OCI-LY1 (cell line): Measurements from ENCODE around the gene GTSF1L.

ENCODE experiments used
- H2AFZ ChIP-seq: fragments of 200-600 bp; sonication (generic), shearing (Covaris generic); 2 replicates; pipeline ENCODE4 v1.6.0; 2014; ENCODE audit warnings: antibody characterized with exemption, mild to moderate bottlenecking, low read length
- H3F3A ChIP-seq: fragments of 200-600 bp; sonication (generic), shearing (Covaris generic); 2 replicates; pipeline ENCODE4 v1.6.0; 2014; ENCODE audit warnings: mild to moderate bottlenecking, antibody characterized with exemption, low read length, moderate library complexity; ENCODE audit not compliant: insufficient read depth
- H3K27ac ChIP-seq: fragments of 200-600 bp; sonication (generic); 2 replicates; pipeline ENCODE4 v1.5.1; 2014; ENCODE audit warnings: low read length, mixed run types, mild to moderate bottlenecking, low read depth; ENCODE audit not compliant: poor library complexity, severe bottlenecking
- H3K27me3 ChIP-seq: fragments of 200-600 bp; sonication (generic); 2 replicates; pipeline ENCODE4 v1.6.0; 2014; ENCODE audit warnings: antibody characterized with exemption, mild to moderate bottlenecking, low read length, moderate library complexity; ENCODE audit not compliant: insufficient read depth
- H3K36me3 ChIP-seq: fragments of 200-600 bp; sonication (generic); 2 replicates; pipeline ENCODE4 v1.6.1; 2014; ENCODE audit warnings: mild to moderate bottlenecking, antibody characterized with exemption, low read length, moderate library complexity, mixed read lengths; ENCODE audit not compliant: insufficient read depth
- H3K4me1 ChIP-seq: fragments of 200-600 bp; sonication (generic); 2 replicates; pipeline ENCODE4 v1.5.1; 2014; ENCODE audit warnings: mild to moderate bottlenecking, low read length, moderate library complexity; ENCODE audit not compliant: insufficient read depth, severe bottlenecking
- H3K4me2 ChIP-seq: fragments of 200-600 bp; sonication (generic), shearing (Covaris generic); 2 replicates; pipeline ENCODE4 v1.6.1; 2014; ENCODE audit warnings: low read length
- H3K4me3 ChIP-seq: fragments of 200-600 bp; sonication (generic); 2 replicates; pipeline ENCODE4 v1.5.1; 2014; ENCODE audit warnings: low read length, low read depth, mild to moderate bottlenecking, mixed read lengths; ENCODE audit not compliant: poor library complexity, severe bottlenecking
- H3K79me2 ChIP-seq: fragments of 200-600 bp; shearing (Covaris generic); 2 replicates; pipeline ENCODE4 v1.6.1; 2016; ENCODE audit warnings: mixed run types, low read length, mixed read lengths; ENCODE audit not compliant: insufficient read depth
- H3K9ac ChIP-seq: fragments of 200-600 bp; sonication (generic), shearing (Covaris generic); 2 replicates; pipeline ENCODE4 v1.6.1; 2014; ENCODE audit warnings: mild to moderate bottlenecking, low read length, mixed read lengths
- H3K9me2 ChIP-seq: fragments of 200-600 bp; sonication (generic), shearing (Covaris generic); 2 replicates; pipeline ENCODE4 v1.6.1; 2014; ENCODE audit warnings: low read depth, mild to moderate bottlenecking, low read length, mixed read lengths
- H3K9me3 ChIP-seq: fragments of 200-600 bp; shearing (Covaris generic); 2 replicates; pipeline ENCODE4 v1.6.1; 2014; ENCODE audit warnings: low read length, mixed read lengths
- H4K20me1 ChIP-seq: fragments of 200-600 bp; sonication (generic), shearing (Covaris generic); 2 replicates; pipeline ENCODE4 v1.6.0; 2016; ENCODE audit warnings: mild to moderate bottlenecking, low read length; ENCODE audit not compliant: insufficient read depth
- CTCF ChIP-seq: fragments of 200-600 bp; sonication (generic), shearing (Covaris generic); IDR thresholded peaks from 2 replicates; pipeline ENCODE4 v1.5.1; 2017; ENCODE audit warnings: mild to moderate bottlenecking, antibody characterized with exemption, low read length, moderate library complexity, mixed read lengths
- EZH2 ChIP-seq: fragments of 200-600 bp; sonication (generic), shearing (Covaris generic); IDR thresholded peaks from 2 replicates; pipeline ENCODE4 v1.8.0; 2017; ENCODE audit warnings: borderline replicate concordance, mixed run types, mild to moderate bottlenecking, antibody characterized with exemption, low read length, moderate library complexity, mixed read lengths

The GTSF1L gene

GRCh38 chr20:43695571-43695970 lies 31.2 kb downstream of the GTSF1L start:
- H3K27me3 ChIP-seq, result no peaks in the 10 kb centered on the region
- TF ChIP-seq CTCF (no peak), EZH2 (no peak)
- H3F3A ChIP-seq, result no peaks in the 10 kb centered on the region
- H3K4me1 ChIP-seq, result no peaks in the 10 kb centered on the region
- H3K9me3 ChIP-seq, result no peaks in the 10 kb centered on the region
- no peaks in the 10 kb centered on the region for H4K20me1 ChIP-seq
- H3K4me3 ChIP-seq, result no peak overlapping the region
- no peak overlapping the region for H3K9ac ChIP-seq
- H3K27ac ChIP-seq, result no peak overlapping the region
- H3K4me2 ChIP-seq, result no peak overlapping the region
- no peaks in the 10 kb centered on the region for H3K9me2 ChIP-seq
- no peaks in the 10 kb centered on the region for H3K79me2 ChIP-seq
- H2AFZ ChIP-seq, result no peak overlapping the region
- peaks cover 80% of the 10 kb centered on the region for H3K36me3 ChIP-seq

GRCh38 chr20:43694763-43695162 lies 32.0 kb downstream of the GTSF1L start:
- Histone ChIP-seq H3K9me2 (no peaks in the 10 kb centered on the region), H3K4me3 (no peak overlapping the region), H3K79me2 (no peaks in the 10 kb centered on the region), H3F3A (no peaks in the 10 kb centered on the region), H2AFZ (no peak overlapping the region), H3K9ac (no peak overlapping the region), H3K9me3 (no peaks in the 10 kb centered on the region), H3K4me1 (no peaks in the 10 kb centered on the region), H3K27ac (no peak overlapping the region), H4K20me1 (no peaks in the 10 kb centered on the region), H3K4me2 (no peak overlapping the region), H3K27me3 (no peaks in the 10 kb centered on the region), H3K36me3 (peaks cover 80% of the 10 kb centered on the region)
- no peak for TF ChIP-seq EZH2
- TF ChIP-seq CTCF, result no peak

- Histone ChIP-seq H3K27ac (peak overlapping the region; percentile 37), H2AFZ (no peak overlapping the region), H3K27me3 (no peaks in the 10 kb centered on the region), H3K4me2 (no peak overlapping the region), H3K36me3 (peaks cover 87% of the 10 kb centered on the region), H3K4me3 (no peak overlapping the region), H4K20me1 (no peaks in the 10 kb centered on the region), H3K9me3 (no peaks in the 10 kb centered on the region), H3K79me2 (no peaks in the 10 kb centered on the region), H3K9ac (no peak overlapping the region), H3K9me2 (no peaks in the 10 kb centered on the region), H3F3A (no peaks in the 10 kb centered on the region), H3K4me1 (no peaks in the 10 kb centered on the region)
- TF ChIP-seq CTCF (peak; percentile 83), EZH2 (no peak)
Observed at GRCh38 chr20:43691928-43692524, 34.8 kb downstream of the GTSF1L start.
